Caco-2 (cell line): ENCODE data around the gene EIF2B4. TPM values are rescaled to one million over a fixed set of nuclear protein-coding genes. Genes with fewer than 3 reads are reported as not detected.

Experiments used
- BruUV-seq: library from RNA; stranded (reverse); fragments of 400-500 nt; replicated peaks from 2 replicates; lab custom pipeline; 2021; lab: Mats Ljungman, UMichigan
- CTCF ChIA-PET: fragments of 300-600 bp; sonication (Branson Sonifier 250); formaldehyde crosslinking; loops from one replicate; lab custom pipeline; 2022; ENCODE audit warnings: antibody characterized with exemption; lab: Charles Lee
- POLR2A ChIA-PET: fragments of 300-600 bp; sonication (Branson Sonifier 250); formaldehyde crosslinking; loops from one replicate; lab custom pipeline; 2022; ENCODE audit warnings: antibody characterized with exemption; lab: Charles Lee
- DNase-seq, 2 experiments: peaks; one replicate each; pipeline versions ENCODE4 v3.0.0 to v3.0.0-alpha.2; 2020 to 2022
- H3K27me3 ChIP-seq: replicated peaks from 2 replicates; pipeline ENCODE4 v1.6.0; 2011; ENCODE audit warnings: low read length; ENCODE audit not compliant: control insufficient read depth, insufficient read depth
- H3K36me3 ChIP-seq: 2 replicates; pipeline ENCODE4 v1.5.1; 2011; ENCODE audit warnings: low read length; ENCODE audit not compliant: control insufficient read depth, insufficient read depth
- H3K4me1 ChIP-seq: fragments of 250-450 bp; sonication (Bioruptor Pico); 2 replicates; pipeline ENCODE4 v1.5.1; 2020; ENCODE audit warnings: mild to moderate bottlenecking
- H3K4me3 ChIP-seq: 2 replicates; pipeline ENCODE4 v1.5.1; 2011; ENCODE audit warnings: low read depth, mild to moderate bottlenecking, control low read depth, low read length
- H3K9me3 ChIP-seq: fragments of 250-450 bp; sonication (Bioruptor Pico); 2 replicates; pipeline ENCODE4 v1.5.1; 2020; ENCODE audit warnings: mild to moderate bottlenecking, moderate library complexity
- H3K27ac Mint-ChIP-seq: one replicate; pipeline ENCODE4 v1.8.0; 2022; ENCODE audit warnings: mixed read lengths; ENCODE audit not compliant: unreplicated experiment
- H3K27me3 Mint-ChIP-seq: one replicate; pipeline ENCODE4 v1.8.0; 2022; ENCODE audit warnings: mixed read lengths; ENCODE audit not compliant: insufficient read depth, unreplicated experiment
- H3K36me3 Mint-ChIP-seq: one replicate; pipeline ENCODE4 v1.8.0; 2022; ENCODE audit warnings: mild to moderate bottlenecking, mixed read lengths; ENCODE audit not compliant: insufficient read depth, unreplicated experiment
- H3K4me1 Mint-ChIP-seq: one replicate; pipeline ENCODE4 v1.8.0; 2022; ENCODE audit warnings: low read depth, mixed read lengths; ENCODE audit not compliant: unreplicated experiment
- H3K4me3 Mint-ChIP-seq: one replicate; pipeline ENCODE4 v1.8.0; 2022; ENCODE audit warnings: mild to moderate bottlenecking, moderate library complexity, mixed read lengths; ENCODE audit not compliant: unreplicated experiment
- H3K9me3 Mint-ChIP-seq: one replicate; pipeline ENCODE4 v1.8.0; 2022; ENCODE audit warnings: mixed read lengths; ENCODE audit not compliant: unreplicated experiment
- CTCF ChIP-seq, 2 experiments: fragments of 200-600 bp in 1 of 2; IDR thresholded peaks; 1 replicate in 1 of 2; 2 replicates in 1 of 2; pipeline versions ENCODE4 v1.5.1 to v1.8.0; 2011 to 2022; ENCODE audit warnings: antibody characterized with exemption in 1 of 2, control low read depth in 1 of 2, inconsistent platforms in 1 of 2, low read depth in 1 of 2, low read length in 1 of 2, mild to moderate bottlenecking in 1 of 2, moderate library complexity in 1 of 2; ENCODE audit not compliant: insufficient read depth in 1 of 2, severe bottlenecking in 1 of 2, unreplicated experiment in 1 of 2
- intact Hi-C: fragments of 100-400 bp; cut with micrococcal nuclease; formaldehyde crosslinking; loops from one replicate; pipeline ENCODE4 v1.10.0; 2022; ENCODE audit not compliant: unreplicated experiment
- total RNA-seq: library from RNA; stranded (reverse); gene quantifications from 2 replicates; pipeline ENCODE4 v1.2.3, GENCODE V29; 2022

EIF2B4 gene
- total RNA-seq, 1 experiment from 2014 or later: 91.3 TPM

DNA sequence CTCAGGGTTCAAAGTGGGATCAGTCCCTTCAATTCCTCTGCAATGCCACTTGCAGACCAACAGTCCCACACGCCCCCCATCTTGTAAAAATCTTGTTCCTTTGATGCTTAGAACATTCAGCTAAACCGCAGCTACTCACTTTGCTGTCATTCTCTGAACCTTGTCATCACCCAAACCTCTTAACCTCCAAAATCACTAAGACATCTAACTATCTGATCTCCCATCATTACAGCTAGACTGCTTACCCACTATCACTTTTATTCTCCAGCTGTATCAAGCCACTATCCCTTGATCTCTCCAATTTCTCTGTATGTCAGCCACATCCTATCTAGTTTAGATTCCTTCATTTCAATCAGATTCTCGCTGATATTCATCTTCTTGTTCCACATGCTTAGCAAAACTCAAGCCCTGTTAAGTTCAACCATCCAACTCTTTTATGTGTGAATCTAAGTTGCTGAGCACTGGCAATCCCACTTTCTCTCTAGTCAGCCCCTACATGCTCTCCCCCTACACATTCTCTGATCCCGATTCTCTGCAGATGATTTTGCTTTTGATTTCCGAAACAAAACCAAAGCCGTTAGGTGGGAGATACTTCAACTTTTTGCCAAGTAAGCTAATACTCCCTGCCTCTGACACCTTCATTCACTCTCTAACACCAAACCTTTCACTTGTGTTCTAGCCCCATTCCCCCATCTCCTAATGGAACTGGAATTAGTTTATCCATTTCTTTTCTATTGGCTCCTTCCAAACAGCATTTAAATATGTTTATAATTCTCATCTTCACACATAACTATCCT lies 18.1 kb downstream of the EIF2B4 start:
- H3K27me3 Mint-ChIP-seq: no peaks in the 10 kb centered on the region
- TF ChIP-seq CTCF (IDR thresholded peaks at IDR 0.05; ENCODE audit: insufficient read depth in 1 of 2, low read depth in 1 of 2, low read length in 1 of 2, severe bottlenecking in 1 of 2, unreplicated experiment in 1 of 2): no peak

DNA sequence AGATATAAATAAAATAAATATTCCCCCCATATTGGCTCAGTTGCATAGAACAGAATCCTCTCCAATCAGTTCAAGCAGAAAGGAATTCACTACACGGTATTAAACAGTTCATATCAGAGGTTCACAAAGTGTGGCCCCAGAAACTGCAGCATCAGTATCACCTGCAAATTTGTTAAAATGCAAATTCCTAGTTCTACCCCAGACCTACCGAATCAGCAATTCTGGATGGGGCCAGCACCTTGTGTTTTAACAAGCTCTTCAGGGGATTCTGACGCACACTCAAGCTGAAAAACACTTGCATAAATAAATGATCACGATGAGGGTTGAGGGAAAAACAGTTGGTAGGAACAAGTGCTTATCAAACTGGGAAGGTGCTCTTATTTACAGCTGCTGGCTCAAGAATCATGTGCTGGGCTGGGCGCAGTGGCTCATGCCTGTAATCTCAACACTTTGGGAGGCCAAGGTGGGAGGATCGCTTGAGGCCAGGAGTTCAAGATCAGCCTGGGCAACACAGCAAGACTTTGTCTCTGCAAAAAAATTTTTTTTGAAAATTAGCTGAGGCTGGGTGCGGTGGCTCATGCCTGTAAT lies 19.9 kb downstream of the EIF2B4 start:
- BruUV-seq: no TSS peak
- Histone ChIP-seq H3K27me3 (no peaks in the 10 kb centered on the region), H3K4me3 (no peak overlapping the region), H3K4me1 (peaks cover 20% of the 10 kb centered on the region), H3K9me3 (no peaks in the 10 kb centered on the region), H3K36me3 (no peaks in the 10 kb centered on the region)
- ChIA-PET CTCF (no interaction called here), POLR2A (no interaction called here)
- Mint-ChIP-seq H3K27ac (no peak overlapping the region), H3K9me3 (no peaks in the 10 kb centered on the region), H3K36me3 (peaks cover 35% of the 10 kb centered on the region), H3K4me3 (no peak overlapping the region), H3K4me1 (peaks cover 8% of the 10 kb centered on the region), H3K27me3 (no peaks in the 10 kb centered on the region)
- intact Hi-C loops: no loop called here
- no peak for DNase-seq
- no peak for TF ChIP-seq CTCF (IDR thresholded peaks at IDR 0.05; ENCODE audit: insufficient read depth in 1 of 2, low read depth in 1 of 2, low read length in 1 of 2, severe bottlenecking in 1 of 2, unreplicated experiment in 1 of 2)

More for the DNA sequence above, 18.1 kb downstream of the EIF2B4 start:
- H3K27me3 ChIP-seq: no peaks in the 10 kb centered on the region
- DNase-seq: no peak
- Mint-ChIP-seq H3K4me3 (no peak overlapping the region), H3K9me3 (no peaks in the 10 kb centered on the region), H3K27ac (no peak overlapping the region), H3K36me3 (peaks cover 32% of the 10 kb centered on the region), H3K4me1 (peaks cover 8% of the 10 kb centered on the region)
- no peak overlapping the region for H3K4me3 ChIP-seq
- H3K9me3 ChIP-seq: no peaks in the 10 kb centered on the region
- ChIA-PET CTCF (interaction anchor here (0.6 to 0.8 kb wide), 2 partner anchors 17 to 75 kb away, joined by 3 to 6 read pairs; no protein-coding TSS in a partner anchor), POLR2A (interaction anchor here (0.6 kb wide), 1 partner anchor 1446 kb away, joined by 4 read pairs; no protein-coding TSS in a partner anchor)
- intact Hi-C loops: no loop called here
- H3K4me1 ChIP-seq: peaks cover 24% of the 10 kb centered on the region
- H3K36me3 ChIP-seq: no peaks in the 10 kb centered on the region
- no TSS peak for BruUV-seq

DNA sequence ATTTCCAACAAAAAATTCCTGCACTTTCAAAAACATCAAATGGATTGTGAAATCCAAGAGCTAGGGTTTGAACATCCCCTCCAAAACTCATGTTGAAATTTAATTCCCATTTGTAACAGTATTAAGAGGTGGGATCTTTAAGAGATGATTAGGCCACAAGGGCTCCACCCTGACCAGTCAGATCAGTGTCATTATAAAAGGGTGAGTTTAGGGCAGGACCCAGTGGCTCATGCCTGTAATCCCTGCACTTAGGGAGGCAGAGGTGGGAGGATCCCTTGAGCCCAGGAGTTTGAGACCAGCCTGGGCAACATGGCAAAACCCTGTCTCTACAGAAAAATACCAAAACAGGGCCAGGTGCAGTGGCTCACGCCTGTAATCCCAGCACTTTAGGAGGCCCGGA lies 22.5 kb downstream of the EIF2B4 start:
- Mint-ChIP-seq H3K9me3 (no peaks in the 10 kb centered on the region), H3K27me3 (no peaks in the 10 kb centered on the region), H3K4me3 (no peak overlapping the region), H3K27ac (no peak overlapping the region), H3K4me1 (no peaks in the 10 kb centered on the region), H3K36me3 (peaks cover 54% of the 10 kb centered on the region)
- intact Hi-C loops: no loop called here
- POLR2A ChIA-PET: no interaction called here
- Histone ChIP-seq H3K36me3 (no peaks in the 10 kb centered on the region), H3K9me3 (no peaks in the 10 kb centered on the region), H3K4me1 (no peaks in the 10 kb centered on the region), H3K27me3 (no peaks in the 10 kb centered on the region), H3K4me3 (no peak overlapping the region)
- BruUV-seq: no TSS peak
- CTCF ChIA-PET: no interaction called here
- no peak for TF ChIP-seq CTCF (IDR thresholded peaks at IDR 0.05; ENCODE audit: insufficient read depth in 1 of 2, low read depth in 1 of 2, low read length in 1 of 2, severe bottlenecking in 1 of 2, unreplicated experiment in 1 of 2)
- DNase-seq: no peak
